IMR-90 (cell line): Measurements from ENCODE around the gene ZNF587B. TPM values are rescaled to one million over a fixed set of nuclear protein-coding genes. Genes with fewer than 3 reads are reported as not detected.

Source experiments
- ATAC-seq: fragments of 200-7000 bp; cut with Tn5 transposase; 2 replicates; pipeline ENCODE4 v1.9.1; 2020; ENCODE audit warnings: low read depth, mild to moderate bottlenecking, moderate library complexity
- BruUV-seq: library from RNA; stranded (reverse); fragments of 400-500 nt; replicated peaks from 2 replicates; lab custom pipeline; 2021; lab: Mats Ljungman, UMichigan
- CTCF ChIA-PET: fragments of 300-600 bp; formaldehyde crosslinking; extraction: SDS; loops from one replicate; lab custom pipeline; 2021; ENCODE audit warnings: antibody characterized with exemption; lab: Yijun Ruan, JAX
- POLR2A ChIA-PET: fragments of 300-600 bp; sonication (Branson Sonifier 250); formaldehyde crosslinking; loops from one replicate; lab custom pipeline; 2022; ENCODE audit warnings: antibody characterized with exemption; ENCODE audit not compliant: unreplicated experiment; lab: Charles Lee
- DNase-seq: peaks from one replicate; pipeline ENCODE4 v3.0.0; 2013
- H2AFZ ChIP-seq: replicated peaks from 2 replicates; pipeline ENCODE3; 2013; ENCODE audit warnings: low read length, mild to moderate bottlenecking; ENCODE audit not compliant: poor library complexity
- H2AK5ac ChIP-seq: 2 replicates; pipeline ENCODE4 v1.6.1; 2013; ENCODE audit warnings: low read depth, low read length, inconsistent platforms
- H2AK9ac ChIP-seq: replicated peaks from 2 replicates; pipeline ENCODE3; 2013; ENCODE audit warnings: mild to moderate bottlenecking, low read depth, low read length, moderate library complexity; ENCODE audit not compliant: poor library complexity
- H2BK120ac ChIP-seq: 2 replicates; pipeline ENCODE4 v1.6.1; 2013; ENCODE audit warnings: low read depth, low read length, inconsistent platforms
- H2BK15ac ChIP-seq: 3 replicates; pipeline ENCODE4 v1.6.1; 2013; ENCODE audit warnings: low read depth, low read length, inconsistent platforms
- H2BK20ac ChIP-seq: 2 replicates; pipeline ENCODE4 v1.6.1; 2013; ENCODE audit warnings: low read depth, mild to moderate bottlenecking, inconsistent platforms, low read length, moderate library complexity
- H2BK5ac ChIP-seq: 2 replicates; pipeline ENCODE4 v1.6.1; 2013; ENCODE audit warnings: mild to moderate bottlenecking, low read depth, low read length, inconsistent platforms; ENCODE audit not compliant: poor library complexity, severe bottlenecking
- H3K14ac ChIP-seq: replicated peaks from 2 replicates; pipeline ENCODE4 v1.6.1; 2013; ENCODE audit warnings: low read depth, low read length, inconsistent platforms
- H3K18ac ChIP-seq: 2 replicates; pipeline ENCODE4 v1.6.1; 2013; ENCODE audit warnings: low read depth, low read length, control low read depth
- H3K23ac ChIP-seq: 2 replicates; pipeline ENCODE4 v1.6.1; 2013; ENCODE audit warnings: low read depth, low read length, inconsistent platforms
- H3K27ac ChIP-seq: 2 replicates; pipeline ENCODE4 v1.5.1; 2013; ENCODE audit warnings: mild to moderate bottlenecking, control low read depth, low read length; ENCODE audit not compliant: insufficient read depth
- H3K27me3 ChIP-seq: 2 replicates; pipeline ENCODE4 v1.6.1; 2013; ENCODE audit warnings: low read length; ENCODE audit not compliant: control insufficient read depth, insufficient read depth
- H3K36me3 ChIP-seq: 2 replicates; pipeline ENCODE4 v1.6.1; 2013; ENCODE audit warnings: low read length, mixed read lengths; ENCODE audit not compliant: control insufficient read depth, insufficient read depth
- H3K4ac ChIP-seq: 2 replicates; pipeline ENCODE4 v1.6.1; 2013; ENCODE audit warnings: low read depth, low read length, inconsistent platforms
- H3K4me1 ChIP-seq: 2 replicates; pipeline ENCODE4 v1.6.1; 2013; ENCODE audit warnings: low read length, mixed read lengths; ENCODE audit not compliant: control insufficient read depth, insufficient read depth
- H3K4me2 ChIP-seq: 2 replicates; pipeline ENCODE4 v1.6.1; 2013; ENCODE audit warnings: low read depth, mild to moderate bottlenecking, control low read depth, low read length, moderate library complexity
- H3K4me3 ChIP-seq: 2 replicates; pipeline ENCODE4 v1.5.1; 2013; ENCODE audit warnings: low read depth, mild to moderate bottlenecking, control low read depth, low read length, moderate library complexity; ENCODE audit not compliant: insufficient read depth
- H3K56ac ChIP-seq: 2 replicates; pipeline ENCODE4 v1.6.1; 2013; ENCODE audit warnings: low read length, inconsistent platforms; ENCODE audit not compliant: insufficient read depth; ENCODE audit errors: extremely low read depth
- H3K79me1 ChIP-seq, 2 experiments: 2 replicates each; pipeline ENCODE4 v1.6.1; 2013; ENCODE audit warnings: low read length in 2 of 2, inconsistent platforms in 1 of 2, low read depth in 1 of 2
- H3K9ac ChIP-seq: 2 replicates; pipeline ENCODE4 v1.6.1; 2013; ENCODE audit warnings: low read depth, low read length, control low read depth
- H3K9me1 ChIP-seq: 2 replicates; pipeline ENCODE4 v1.6.1; 2013; ENCODE audit warnings: low read length, inconsistent platforms; ENCODE audit not compliant: insufficient read depth
- H3K9me3 ChIP-seq: 2 replicates; pipeline ENCODE4 v1.6.1; 2013; ENCODE audit warnings: low read length; ENCODE audit not compliant: control insufficient read depth, insufficient read depth
- H4K20me1 ChIP-seq: 2 replicates; pipeline ENCODE4 v1.6.1; 2013; ENCODE audit warnings: low read length, inconsistent platforms; ENCODE audit not compliant: insufficient read depth
- H4K5ac ChIP-seq: 2 replicates; pipeline ENCODE4 v1.6.1; 2013; ENCODE audit warnings: mild to moderate bottlenecking, low read depth, low read length, control low read depth
- H4K8ac ChIP-seq, 2 experiments: 2 replicates each; pipeline ENCODE4 v1.6.1; 2013; ENCODE audit warnings: low read depth in 2 of 2, low read length in 2 of 2, control low read depth in 1 of 2, inconsistent platforms in 1 of 2
- H4K91ac ChIP-seq: 2 replicates; pipeline ENCODE4 v1.6.1; 2013; ENCODE audit warnings: low read depth, low read length, inconsistent platforms; ENCODE audit not compliant: insufficient read depth
- BHLHE40 ChIP-seq: fragments of 150-350 bp; IDR thresholded peaks from 2 replicates; pipeline ENCODE4 v1.6.1; 2016; ENCODE audit warnings: mild to moderate bottlenecking, low read depth, low read length
- CEBPB ChIP-seq: IDR thresholded peaks from 2 replicates; pipeline ENCODE4 v1.6.1; 2012; ENCODE audit warnings: low read depth, low read length, improper control_type of control experiment
- CHD1 ChIP-seq: IDR thresholded peaks from 2 replicates; pipeline ENCODE4 v1.6.1; 2012; ENCODE audit warnings: low read depth, low read length, improper control_type of control experiment
- CTCF ChIP-seq: conservative IDR thresholded peaks from 2 replicates; pipeline ENCODE4 v1.5.1; 2012; ENCODE audit warnings: mild to moderate bottlenecking, low read depth, low read length, improper control_type of control experiment
- MAFK ChIP-seq: IDR thresholded peaks from 2 replicates; pipeline ENCODE4 v1.6.1; 2012; ENCODE audit warnings: low read depth, low read length, improper control_type of control experiment
- MAZ ChIP-seq: IDR thresholded peaks from 2 replicates; pipeline ENCODE4 v1.6.1; 2012; ENCODE audit warnings: low read depth, mild to moderate bottlenecking, low read length, improper control_type of control experiment, moderate library complexity, borderline replicate concordance
- NFE2L2 ChIP-seq: fragments of 150-350 bp; IDR thresholded peaks from 2 replicates; pipeline ENCODE4 v1.6.1; 2016; ENCODE audit warnings: low read depth, mild to moderate bottlenecking, low read length
- POLR2A ChIP-seq: IDR thresholded peaks from 2 replicates; pipeline ENCODE4 v1.6.1; 2012; ENCODE audit warnings: mild to moderate bottlenecking, low read depth, low read length
- RAD21 ChIP-seq: IDR thresholded peaks from 2 replicates; pipeline ENCODE4 v1.6.1; 2012; ENCODE audit warnings: low read length, improper control_type of control experiment
- RCOR1 ChIP-seq: IDR thresholded peaks from 2 replicates; pipeline ENCODE4 v1.6.1; 2012; ENCODE audit warnings: mild to moderate bottlenecking, low read length, improper control_type of control experiment; ENCODE audit not compliant: insufficient replicate concordance
- RFX5 ChIP-seq: IDR thresholded peaks from 2 replicates; pipeline ENCODE4 v1.8.0; 2012; ENCODE audit warnings: low read depth, mild to moderate bottlenecking, low read length, moderate library complexity
- SMC3 ChIP-seq: fragments of 150-350 bp; IDR thresholded peaks from 2 replicates; pipeline ENCODE4 v1.6.1; 2016; ENCODE audit warnings: low read depth, mild to moderate bottlenecking, antibody characterized with exemption, low read length, moderate library complexity
- dilution Hi-C: fragments of 300-500 bp; cut with HindIII; formaldehyde crosslinking; loops from one replicate; pipeline ENCODE4 v1.14.3; 2018; ENCODE audit warnings: low sequenced_read_pairs; ENCODE audit not compliant: unreplicated experiment
- in situ Hi-C: fragments of 300-500 bp; cut with MboI; formaldehyde crosslinking; loops from 3 replicates; pipeline ENCODE4 v1.14.3; 2019; ENCODE audit warnings: low sequenced_read_pairs, inconsistent platforms, mixed read lengths
- intact Hi-C: fragments of 100-400 bp; cut with micrococcal nuclease; formaldehyde crosslinking; loops from 2 replicates; pipeline ENCODE4 v1.10.0; 2022
- polyA plus RNA-seq, 3 experiments: library from polyadenylated mRNA; depleted of rRNA; stranded (reverse); fragments of >200 nt; gene quantifications; 2 replicates each; pipeline ENCODE4 v1.2.3, GENCODE V29; 2012; ENCODE audit warnings: low replicate concordance in 1 of 3
- total RNA-seq: library from RNA; depleted of rRNA; stranded (reverse); fragments of >200 nt; gene quantifications from 2 replicates; pipeline ENCODE4 v1.2.3, GENCODE V29; 2012
- TF ChIP-seq, protein P1 (sequence below): fragments of 150-350 bp; IDR thresholded peaks from 2 replicates; pipeline ENCODE4 v1.6.1; 2016; ENCODE audit warnings: low read depth, mild to moderate bottlenecking, low read length, moderate library complexity, borderline replicate concordance

Gene ZNF587B
- total and polyA plus RNA-seq, 2 of the 4 experiments (the other 2 are of a cell fraction), result 3.7 to 33.9 TPM

DNA sequence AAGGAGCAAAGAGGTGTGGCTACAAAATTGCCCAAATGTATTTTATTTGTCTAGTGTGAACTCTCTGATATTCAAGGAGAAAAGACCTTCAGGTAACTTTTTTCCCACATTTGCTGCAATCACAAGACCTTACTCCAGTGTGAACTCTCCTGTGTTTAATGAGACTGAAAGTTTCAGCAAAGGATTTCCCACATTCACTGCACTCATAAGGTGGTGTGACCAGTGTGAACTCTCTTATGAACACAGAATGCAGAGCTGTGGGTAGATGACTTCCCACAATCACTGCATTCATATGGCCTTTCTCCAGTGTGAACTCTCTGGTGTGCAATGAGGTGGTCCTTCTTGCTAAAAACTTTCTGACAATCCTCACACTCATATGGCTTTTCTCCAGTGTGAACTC is 42.4 kb downstream of the ZNF587B start:
- Histone ChIP-seq H2AK5ac (no peak overlapping the region), H3K36me3 (peaks cover 35% of the 10 kb centered on the region), H4K8ac (no peak overlapping the region), H3K4me1 (no peaks in the 10 kb centered on the region), H2BK20ac (no peak overlapping the region), H2BK120ac (no peak overlapping the region), H2BK5ac (no peak overlapping the region), H3K4ac (no peak overlapping the region), H3K18ac (no peak overlapping the region), H3K56ac (no peak overlapping the region), H3K4me3 (no peak overlapping the region), H4K91ac (no peak overlapping the region), H3K4me2 (no peak overlapping the region), H3K23ac (no peak overlapping the region), H4K5ac (no peak overlapping the region), H3K79me1 (peaks cover 0 to 8% of the 10 kb centered on the region in 2 experiments; a peak in 1 of 4 replicates), H3K9me1 (no peaks in the 10 kb centered on the region), H3K27me3 (no peaks in the 10 kb centered on the region), H3K9ac (no peak overlapping the region), H3K9me3 (peaks cover 85% of the 10 kb centered on the region), H3K14ac (no peak overlapping the region), H3K27ac (no peak overlapping the region), H2BK15ac (no peak overlapping the region), H2AFZ (no peak overlapping the region), H2AK9ac (no peak overlapping the region), H4K20me1 (no peaks in the 10 kb centered on the region)
- CTCF ChIA-PET, result no interaction called here
- dilution Hi-C loops, result no loop called here
- DNase-seq (no peak), ATAC-seq (no peak)
- no peak for TF ChIP-seq CHD1
- no peak for TF ChIP-seq RFX5
- no peak for TF ChIP-seq SMC3
- no peak for TF ChIP-seq RCOR1
- TF ChIP-seq POLR2A, result no peak
- no peak for TF ChIP-seq MAZ
- no peak for TF ChIP-seq MAFK
- no peak for TF ChIP-seq BHLHE40
- TF ChIP-seq, protein P1, sequence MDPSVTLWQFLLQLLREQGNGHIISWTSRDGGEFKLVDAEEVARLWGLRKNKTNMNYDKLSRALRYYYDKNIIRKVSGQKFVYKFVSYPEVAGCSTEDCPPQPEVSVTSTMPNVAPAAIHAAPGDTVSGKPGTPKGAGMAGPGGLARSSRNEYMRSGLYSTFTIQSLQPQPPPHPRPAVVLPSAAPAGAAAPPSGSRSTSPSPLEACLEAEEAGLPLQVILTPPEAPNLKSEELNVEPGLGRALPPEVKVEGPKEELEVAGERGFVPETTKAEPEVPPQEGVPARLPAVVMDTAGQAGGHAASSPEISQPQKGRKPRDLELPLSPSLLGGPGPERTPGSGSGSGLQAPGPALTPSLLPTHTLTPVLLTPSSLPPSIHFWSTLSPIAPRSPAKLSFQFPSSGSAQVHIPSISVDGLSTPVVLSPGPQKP, result no peak
- TF ChIP-seq CTCF, result no peak
- TF ChIP-seq RAD21, result no peak
- no peak for TF ChIP-seq NFE2L2
- TF ChIP-seq CEBPB, result no peak
- intact Hi-C loops, result no loop called here
- in situ Hi-C loops, result no loop called here
- POLR2A ChIA-PET, result no interaction called here
- no TSS peak for BruUV-seq
